ENCODE measurements around the gene PDE7B.

The PDE7B gene

DNA sequence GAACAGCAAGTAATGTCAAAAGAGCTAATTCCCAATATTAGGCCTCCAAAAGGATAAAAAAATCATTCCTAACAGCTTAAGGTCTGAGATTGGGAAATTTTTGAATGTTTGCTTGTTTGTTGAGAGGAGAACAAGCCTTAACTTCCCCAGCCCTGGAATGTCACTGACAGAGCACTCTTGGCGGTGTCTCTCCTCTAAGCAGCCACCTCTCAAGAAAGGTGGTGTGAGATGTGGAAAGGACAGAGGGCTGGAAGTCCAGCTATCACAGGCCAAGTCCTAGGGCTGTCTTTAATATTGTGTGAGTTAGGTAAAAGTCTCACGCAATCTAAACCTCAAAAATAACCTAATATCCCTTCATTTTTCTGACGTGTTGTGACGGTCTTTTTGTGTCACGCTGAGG, 297.0 kb downstream of the PDE7B start:
- TF ChIP-seq POU2F2 (IDR thresholded peaks at IDR 0.05; ENCODE audit: low read depth, low read length) (no peak), SPI1 (IDR thresholded peaks at IDR 0.05; ENCODE audit: low read depth, low read length) (no peak), PAX5 (IDR thresholded peaks at IDR 0.05; ENCODE audit: insufficient read depth, low read length, severe bottlenecking) (no peak), POLR2A (IDR thresholded peaks at IDR 0.05; ENCODE audit: low read depth, low read length) (no peak), TAF1 (IDR thresholded peaks at IDR 0.05; ENCODE audit: low read depth, low read length) (no peak), POLR2AphosphoS5 (IDR thresholded peaks at IDR 0.05; ENCODE audit: low read depth, low read length) (no peak)
- FAIRE-seq (no peak), DNase-seq (ENCODE audit: insufficient read length, low spot score) (no peak)

DNA sequence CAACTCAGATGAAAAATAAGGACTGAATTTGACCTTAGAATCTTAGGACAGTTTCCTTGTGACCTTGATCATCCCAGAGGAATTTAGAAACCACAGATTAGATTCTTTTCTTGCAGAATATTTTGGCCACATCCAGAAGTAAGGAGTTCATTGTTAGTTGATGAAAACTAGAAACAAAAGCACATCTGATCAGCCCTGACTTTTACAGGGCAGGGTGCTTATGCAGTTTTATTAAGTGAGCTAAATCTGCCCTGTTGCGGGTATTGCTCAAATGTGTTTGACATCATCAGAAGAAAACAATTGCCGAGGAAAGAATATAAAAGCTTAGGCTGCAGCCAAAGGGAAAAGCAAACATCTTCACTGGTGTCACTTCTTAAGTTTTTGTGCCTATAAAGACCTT, 297.8 kb downstream of the PDE7B start:
- DNase-seq (ENCODE audit: insufficient read length, low spot score) = no peak
- no peak for FAIRE-seq

DNA sequence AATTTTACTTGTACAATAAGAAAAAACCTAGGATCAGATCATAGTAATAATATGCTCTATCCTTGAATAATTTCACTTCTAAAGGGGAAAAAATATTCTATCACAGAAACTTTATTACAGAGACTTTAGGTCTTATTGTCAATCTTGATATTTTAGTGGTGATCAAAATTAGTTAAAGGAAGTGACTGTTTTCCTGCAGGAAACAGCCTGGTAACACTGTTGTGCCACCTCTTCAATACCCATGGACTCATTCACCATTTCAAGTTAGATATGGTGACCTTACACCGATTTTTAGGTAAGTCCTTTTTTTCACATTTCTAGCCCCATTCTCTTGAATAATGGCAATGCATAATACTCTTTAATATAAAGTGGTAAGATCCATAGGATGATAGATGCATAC, 299.5 kb downstream of the PDE7B start:
- TF ChIP-seq SPI1 (IDR thresholded peaks at IDR 0.05; ENCODE audit: low read depth, low read length) = no peak
- TF ChIP-seq POU2F2 (IDR thresholded peaks at IDR 0.05; ENCODE audit: low read depth, low read length) = no peak
- no peak for TF ChIP-seq POLR2A (IDR thresholded peaks at IDR 0.05; ENCODE audit: low read depth, low read length)
- TF ChIP-seq PAX5 (IDR thresholded peaks at IDR 0.05; ENCODE audit: insufficient read depth, low read length, severe bottlenecking) = no peak
- TF ChIP-seq POLR2AphosphoS5 (IDR thresholded peaks at IDR 0.05; ENCODE audit: low read depth, low read length) = no peak
- no peak for TF ChIP-seq TAF1 (IDR thresholded peaks at IDR 0.05; ENCODE audit: low read depth, low read length)
- no peak for DNase-seq (ENCODE audit: insufficient read length, low spot score)
- FAIRE-seq = no peak

More for the DNA sequence above, 297.8 kb downstream of the PDE7B start:
- TF ChIP-seq TAF1 (IDR thresholded peaks at IDR 0.05; ENCODE audit: low read depth, low read length) = no peak
- no peak for TF ChIP-seq POU2F2 (IDR thresholded peaks at IDR 0.05; ENCODE audit: low read depth, low read length)
- TF ChIP-seq POLR2A (IDR thresholded peaks at IDR 0.05; ENCODE audit: low read depth, low read length) = no peak
- TF ChIP-seq POLR2AphosphoS5 (IDR thresholded peaks at IDR 0.05; ENCODE audit: low read depth, low read length) = no peak
- no peak for TF ChIP-seq SPI1 (IDR thresholded peaks at IDR 0.05; ENCODE audit: low read depth, low read length)
- TF ChIP-seq PAX5 (IDR thresholded peaks at IDR 0.05; ENCODE audit: insufficient read depth, low read length, severe bottlenecking) = no peak

GRCh38 chr6:136153707-136154375, 302.3 kb downstream of the PDE7B start:
- TF ChIP-seq POLR2A (IDR thresholded peaks at IDR 0.05; ENCODE audit: low read depth, low read length) = no peak
- no peak for TF ChIP-seq POU2F2 (IDR thresholded peaks at IDR 0.05; ENCODE audit: low read depth, low read length)
- TF ChIP-seq SPI1 (IDR thresholded peaks at IDR 0.05; ENCODE audit: low read depth, low read length) = no peak
- TF ChIP-seq POLR2AphosphoS5 (IDR thresholded peaks at IDR 0.05; ENCODE audit: low read depth, low read length) = no peak
- no peak for TF ChIP-seq PAX5 (IDR thresholded peaks at IDR 0.05; ENCODE audit: insufficient read depth, low read length, severe bottlenecking)
- TF ChIP-seq TAF1 (IDR thresholded peaks at IDR 0.05; ENCODE audit: low read depth, low read length) = no peak
- FAIRE-seq (no peak), DNase-seq (ENCODE audit: insufficient read length, low spot score) (no peak)

DNA sequence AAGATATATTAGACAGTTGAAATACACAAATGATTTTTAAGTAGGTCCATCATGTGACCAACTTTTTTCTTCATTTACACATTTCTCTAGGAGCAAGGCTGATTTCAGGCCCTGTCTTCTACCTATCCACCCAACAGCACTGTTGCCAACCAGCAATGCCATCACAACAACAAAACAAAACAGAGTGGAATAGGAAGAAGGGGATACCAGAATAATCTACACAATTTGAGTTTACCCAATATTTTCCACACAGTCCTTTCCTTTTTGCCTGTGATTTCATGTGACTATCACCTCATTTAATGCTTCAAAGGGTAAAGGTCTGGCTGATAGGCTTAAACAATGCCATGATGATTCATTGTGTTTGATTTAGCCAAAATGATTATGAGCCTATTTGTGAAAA, 303.7 kb downstream of the PDE7B start:
- no peak for FAIRE-seq
- no peak for TF ChIP-seq TAF1 (IDR thresholded peaks at IDR 0.05; ENCODE audit: low read depth, low read length)
- TF ChIP-seq POLR2AphosphoS5 (IDR thresholded peaks at IDR 0.05; ENCODE audit: low read depth, low read length) = no peak
- no peak for TF ChIP-seq SPI1 (IDR thresholded peaks at IDR 0.05; ENCODE audit: low read depth, low read length)
- no peak for TF ChIP-seq POU2F2 (IDR thresholded peaks at IDR 0.05; ENCODE audit: low read depth, low read length)
- no peak for TF ChIP-seq POLR2A (IDR thresholded peaks at IDR 0.05; ENCODE audit: low read depth, low read length)
- no peak for TF ChIP-seq PAX5 (IDR thresholded peaks at IDR 0.05; ENCODE audit: insufficient read depth, low read length, severe bottlenecking)
- no peak for DNase-seq (ENCODE audit: insufficient read length, low spot score)

GRCh38 chr6:136157743-136158142, 306.2 kb downstream of the PDE7B start:
- no peak for TF ChIP-seq POU2F2 (IDR thresholded peaks at IDR 0.05; ENCODE audit: low read depth, low read length)
- no peak for TF ChIP-seq SPI1 (IDR thresholded peaks at IDR 0.05; ENCODE audit: low read depth, low read length)
- TF ChIP-seq TAF1 (IDR thresholded peaks at IDR 0.05; ENCODE audit: low read depth, low read length) = no peak
- no peak for TF ChIP-seq PAX5 (IDR thresholded peaks at IDR 0.05; ENCODE audit: insufficient read depth, low read length, severe bottlenecking)
- TF ChIP-seq POLR2AphosphoS5 (IDR thresholded peaks at IDR 0.05; ENCODE audit: low read depth, low read length) = no peak
- no peak for TF ChIP-seq POLR2A (IDR thresholded peaks at IDR 0.05; ENCODE audit: low read depth, low read length)
- FAIRE-seq (no peak), DNase-seq (ENCODE audit: insufficient read length, low spot score) (no peak)

GRCh38 chr6:136158387-136158821, 306.9 kb downstream of the PDE7B start:
- no peak for DNase-seq (ENCODE audit: insufficient read length, low spot score)
- no peak for TF ChIP-seq POLR2AphosphoS5 (IDR thresholded peaks at IDR 0.05; ENCODE audit: low read depth, low read length)
- no peak for FAIRE-seq

DNA sequence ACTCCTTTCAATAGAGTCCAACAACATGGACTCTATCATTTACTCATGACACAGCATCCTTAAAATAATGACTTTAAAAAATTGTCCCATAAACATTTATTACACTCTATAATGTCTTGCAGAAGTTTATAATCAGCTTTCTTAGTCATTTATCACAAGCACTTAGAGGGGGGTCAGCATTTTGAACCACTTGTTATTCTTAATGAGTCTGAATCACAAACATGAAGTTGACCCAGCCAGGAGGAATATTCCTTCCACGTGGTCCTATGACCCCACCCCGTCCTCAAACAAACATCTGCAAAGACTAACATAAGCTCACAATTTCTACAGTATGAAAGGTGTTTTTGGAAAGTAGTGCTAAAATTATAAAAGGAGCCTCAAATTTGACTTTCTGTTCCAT, 307.5 kb downstream of the PDE7B start:
- FAIRE-seq = no peak

DNA sequence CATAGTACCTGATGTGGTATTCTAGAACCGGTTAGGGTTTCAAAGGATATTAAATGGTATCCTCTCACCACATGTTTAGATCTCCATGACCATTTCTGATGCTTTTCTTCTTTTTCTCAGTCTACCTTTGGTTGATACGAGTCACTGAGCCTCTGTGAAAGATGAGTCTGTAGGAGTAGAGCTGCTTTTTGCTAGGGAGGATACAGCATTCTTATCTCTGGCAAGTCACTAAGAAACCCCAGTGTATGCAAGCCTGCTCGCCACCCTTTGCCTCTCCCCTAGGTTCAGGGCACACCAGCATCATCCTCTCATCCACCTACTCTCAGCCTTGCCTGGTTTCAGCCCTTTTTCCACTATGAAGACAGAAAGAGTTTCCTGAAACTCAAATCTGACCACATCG, 308.7 kb downstream of the PDE7B start:
- DNase-seq (ENCODE audit: insufficient read length, low spot score) (no peak), FAIRE-seq (no peak)
- TF ChIP-seq POLR2A (IDR thresholded peaks at IDR 0.05; ENCODE audit: low read depth, low read length) = no peak
- no peak for TF ChIP-seq TAF1 (IDR thresholded peaks at IDR 0.05; ENCODE audit: low read depth, low read length)
- TF ChIP-seq PAX5 (IDR thresholded peaks at IDR 0.05; ENCODE audit: insufficient read depth, low read length, severe bottlenecking) = no peak

More for the DNA sequence above, 307.5 kb downstream of the PDE7B start:
- DNase-seq (ENCODE audit: insufficient read length, low spot score) = no peak
- no peak for TF ChIP-seq POLR2AphosphoS5 (IDR thresholded peaks at IDR 0.05; ENCODE audit: low read depth, low read length)
- TF ChIP-seq POU2F2 (IDR thresholded peaks at IDR 0.05; ENCODE audit: low read depth, low read length) = no peak
- no peak for TF ChIP-seq TAF1 (IDR thresholded peaks at IDR 0.05; ENCODE audit: low read depth, low read length)
- no peak for TF ChIP-seq POLR2A (IDR thresholded peaks at IDR 0.05; ENCODE audit: low read depth, low read length)
- no peak for TF ChIP-seq SPI1 (IDR thresholded peaks at IDR 0.05; ENCODE audit: low read depth, low read length)
- no peak for TF ChIP-seq PAX5 (IDR thresholded peaks at IDR 0.05; ENCODE audit: insufficient read depth, low read length, severe bottlenecking)

DNA sequence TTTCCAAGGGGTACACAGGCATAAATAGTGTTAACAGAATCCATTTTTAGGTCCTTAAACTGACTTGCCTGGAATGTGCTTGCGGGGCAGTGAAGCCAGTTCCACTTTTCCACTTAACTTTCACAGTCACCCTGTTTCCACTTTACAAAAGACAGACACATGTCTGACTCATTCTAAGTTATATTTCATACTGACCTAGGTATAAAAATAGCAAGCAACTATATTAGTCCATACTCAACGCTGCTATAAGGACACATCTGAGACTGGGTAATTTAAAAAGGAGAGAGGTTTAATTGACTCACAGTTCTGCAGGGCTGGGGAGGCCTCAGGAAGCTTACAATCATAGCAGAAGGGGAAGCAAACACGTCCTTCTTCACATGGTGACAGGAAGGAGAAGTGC, 310.4 kb downstream of the PDE7B start:
- DNase-seq (ENCODE audit: insufficient read length, low spot score) = no peak
- TF ChIP-seq PAX5 (IDR thresholded peaks at IDR 0.05; ENCODE audit: insufficient read depth, low read length, severe bottlenecking) (no peak), SPI1 (IDR thresholded peaks at IDR 0.05; ENCODE audit: low read depth, low read length) (no peak), TAF1 (IDR thresholded peaks at IDR 0.05; ENCODE audit: low read depth, low read length) (no peak)
- no peak for FAIRE-seq
